ENCODE data around the gene MINDY4.

The MINDY4 gene

DNA sequence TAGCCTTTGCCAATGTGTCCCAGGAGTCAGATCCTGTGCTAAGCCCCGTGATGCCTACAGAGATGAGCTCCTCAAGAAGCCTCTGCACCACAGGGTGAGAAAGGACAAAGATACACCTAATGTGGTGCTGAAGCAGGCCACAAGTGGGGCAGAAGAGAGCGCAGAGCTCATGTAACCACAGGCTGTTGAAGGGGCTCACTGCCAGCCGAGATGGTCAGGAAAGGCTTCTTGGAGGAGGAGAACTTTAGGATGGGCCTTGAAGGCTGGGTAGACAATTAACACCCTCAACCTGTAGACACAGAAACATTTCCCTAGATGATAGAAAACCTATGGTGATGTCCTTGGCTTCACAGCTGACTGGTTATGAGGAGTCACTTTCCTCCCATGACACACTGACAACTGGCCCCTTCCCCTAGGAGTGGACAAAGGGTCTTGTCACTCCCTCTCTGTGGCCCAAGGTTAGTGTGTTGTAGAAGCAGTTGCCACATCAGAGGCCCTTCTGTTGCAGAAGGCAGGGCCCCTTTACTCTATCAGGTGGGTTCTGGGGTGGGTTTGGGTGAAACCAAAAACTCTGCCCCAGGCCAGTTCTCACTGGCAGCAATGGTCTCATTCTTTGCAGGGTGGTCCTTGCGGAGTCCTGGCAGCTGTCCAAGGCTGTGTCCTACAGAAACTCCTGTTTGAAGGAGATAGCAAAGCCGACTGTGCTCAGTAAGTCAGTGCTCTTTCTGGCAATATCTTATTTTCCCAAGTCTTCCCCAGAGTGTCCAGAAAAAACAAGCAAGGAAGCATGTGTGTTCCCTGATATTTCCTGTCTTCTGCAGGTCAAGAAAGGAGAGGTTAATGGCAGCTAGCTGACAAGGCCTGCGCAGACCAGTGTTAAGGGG, 69.2 kb downstream of the MINDY4 start:
- no peak for DNase-seq

DNA sequence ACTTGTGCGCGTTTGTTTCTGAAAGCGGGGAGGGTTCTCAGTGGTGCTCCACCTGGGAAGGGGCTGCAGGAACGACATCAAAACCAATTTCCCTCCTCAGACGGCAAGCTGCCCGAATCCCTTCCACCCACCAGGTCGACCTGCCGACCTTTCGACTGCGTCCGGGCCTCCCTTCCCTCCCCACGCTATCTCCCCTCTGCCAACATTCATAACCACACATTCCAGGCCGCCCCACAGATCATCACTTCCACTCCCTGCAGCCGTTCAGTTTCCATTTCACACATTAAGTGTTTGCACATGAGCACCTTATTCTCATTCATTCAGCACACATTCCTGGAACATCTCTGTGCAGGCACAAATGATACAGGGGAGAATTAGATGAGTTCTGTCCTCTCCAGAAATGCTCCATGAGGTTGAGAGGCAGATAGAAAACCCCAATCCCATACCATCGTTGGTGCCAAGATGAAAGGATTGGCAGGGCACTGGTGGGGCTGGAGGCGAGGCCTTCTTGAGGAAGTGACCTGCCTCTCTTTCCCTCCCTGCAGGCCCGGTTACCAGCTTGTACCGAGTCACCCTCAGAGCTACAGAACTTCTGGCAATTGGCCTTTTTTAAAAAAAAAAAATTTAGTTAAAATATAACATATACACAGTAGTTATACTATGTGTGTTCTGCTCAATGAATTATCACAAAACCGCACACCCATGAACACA, 70.0 kb downstream of the MINDY4 start:
- no peak for DNase-seq

DNA sequence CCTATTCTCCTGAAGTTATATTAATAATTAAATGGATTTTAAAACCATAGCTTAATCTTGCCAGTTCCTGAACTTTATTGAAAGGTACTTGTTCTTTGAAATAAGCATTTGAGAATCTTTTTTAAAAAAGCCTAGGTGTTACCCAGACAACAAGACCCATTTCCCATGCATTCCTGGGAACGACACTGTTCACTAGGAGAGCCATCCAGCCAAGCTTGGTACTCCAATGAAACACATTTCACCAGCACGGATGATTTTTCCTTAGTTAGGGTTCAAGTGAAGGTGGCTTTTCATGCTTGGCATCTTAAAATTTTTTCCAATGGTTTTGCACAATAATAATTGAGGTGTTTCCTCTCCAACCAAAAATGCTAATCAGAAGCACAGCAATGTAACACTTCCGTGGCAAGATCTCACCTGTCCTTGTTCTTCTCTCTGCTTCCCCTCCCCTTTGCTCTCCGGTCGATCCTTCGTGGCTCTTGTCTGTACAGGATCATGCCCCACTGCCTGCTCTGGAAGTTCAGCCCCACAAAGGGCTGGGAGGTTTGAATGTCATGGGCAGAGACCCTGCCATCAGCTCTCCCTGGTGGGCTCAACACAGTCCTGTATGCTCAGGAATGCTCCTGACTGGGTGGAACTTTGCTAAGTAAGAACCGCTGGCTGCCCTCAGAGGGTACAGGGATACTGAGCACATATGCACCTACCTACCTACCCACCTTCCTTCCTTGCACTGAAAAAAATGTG, 70.8 kb downstream of the MINDY4 start:
- DNase-seq, result no peak

DNA sequence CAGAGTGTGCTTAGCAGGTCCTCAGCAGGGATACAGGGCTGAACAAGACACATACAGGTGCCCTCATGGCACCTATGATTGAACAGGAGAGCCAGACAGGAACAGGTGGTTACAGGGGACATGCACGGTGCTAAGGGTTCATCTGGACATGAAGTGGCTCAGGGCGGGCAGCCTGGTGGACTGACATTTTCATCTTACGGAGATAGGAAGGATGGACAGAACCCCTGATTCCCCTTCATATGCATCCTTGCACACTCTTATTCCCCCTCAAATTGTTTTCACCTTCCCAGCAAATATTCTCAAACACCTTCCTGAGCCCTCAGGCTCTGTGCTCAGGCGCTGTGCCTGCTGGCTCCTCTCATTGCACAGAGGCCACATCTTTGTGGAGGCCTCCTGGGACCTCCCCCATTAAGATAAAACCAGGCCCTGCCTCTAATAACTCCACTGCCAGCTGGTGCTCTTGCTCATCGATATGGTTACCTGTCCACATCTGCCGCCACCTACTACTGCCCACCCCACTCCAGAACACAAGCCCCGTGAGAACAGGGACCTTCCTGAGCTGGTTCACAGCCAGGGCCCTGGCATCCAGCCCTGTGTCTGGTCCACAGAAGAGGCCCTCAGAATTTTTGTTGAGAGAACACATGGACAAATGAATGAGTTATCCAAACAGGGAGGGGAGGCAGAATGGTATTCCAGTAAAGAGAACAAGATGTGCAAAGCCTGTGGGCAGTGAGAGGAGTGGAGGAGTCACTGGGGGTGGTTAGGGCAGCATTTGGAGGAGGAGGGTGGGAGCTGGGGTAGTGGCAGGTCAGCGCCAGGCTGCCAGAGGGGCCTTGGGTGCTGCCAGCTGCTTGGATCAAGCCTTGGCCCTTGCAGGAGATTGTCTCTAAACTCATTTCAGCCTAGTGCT, 71.6 kb downstream of the MINDY4 start:
- DNase-seq, result no peak

DNA sequence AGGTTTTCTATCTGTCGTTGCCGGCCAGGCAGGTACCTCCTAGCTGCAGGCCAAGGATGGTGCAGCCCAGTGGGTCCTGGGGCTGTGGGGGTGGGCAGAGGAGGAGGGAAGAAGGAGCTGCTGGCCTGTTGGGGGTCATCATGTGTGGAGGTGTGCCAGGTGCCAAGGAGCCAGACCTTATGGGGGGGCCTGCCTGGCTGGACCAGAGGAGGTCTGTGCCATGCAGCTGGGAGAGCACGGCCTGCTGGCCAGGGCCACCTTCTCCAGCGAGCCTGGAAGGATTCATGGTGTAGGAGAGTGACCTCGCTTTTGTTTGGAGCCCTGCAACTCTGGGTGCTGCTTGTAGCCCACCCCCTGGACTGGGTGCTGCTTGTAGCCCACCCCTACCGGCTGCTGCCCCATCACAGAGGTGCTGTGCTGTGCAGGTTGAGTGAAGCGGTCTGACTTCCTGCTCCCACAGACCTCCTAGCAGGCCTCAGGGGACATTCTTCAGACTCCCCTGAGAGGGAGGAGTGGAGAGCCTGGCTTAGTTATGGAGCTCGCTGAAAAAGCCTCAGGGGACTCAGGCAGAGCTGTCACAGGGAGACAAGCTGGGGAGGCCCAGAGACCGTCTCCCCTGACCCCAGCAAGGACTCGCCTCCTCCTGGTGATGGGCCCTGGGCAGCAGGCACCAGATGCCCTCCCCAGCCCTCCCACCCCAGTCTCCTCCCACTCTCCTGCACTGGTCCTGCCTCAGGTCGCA, 72.7 kb downstream of the MINDY4 start:
- DNase-seq, result no peak

DNA sequence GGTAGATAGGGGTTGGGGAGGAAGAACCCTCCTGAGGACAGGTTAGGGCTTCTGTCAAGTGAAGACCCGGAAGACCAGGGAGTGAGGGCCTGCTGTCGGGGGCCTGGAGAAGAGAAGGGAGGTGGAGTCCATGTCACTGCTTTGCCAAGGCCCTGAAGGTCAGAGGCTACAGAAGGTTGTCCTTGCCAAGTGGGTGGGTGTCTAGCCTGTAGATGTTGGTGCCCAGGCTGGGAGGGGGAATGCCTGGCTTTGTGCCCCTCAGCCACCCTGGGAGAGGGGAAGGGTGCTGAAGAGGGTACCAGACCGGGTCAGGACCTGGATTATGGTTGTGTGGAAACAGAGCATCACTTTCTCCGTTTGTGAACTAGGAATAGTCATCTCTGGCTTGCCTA, 73.3 kb downstream of the MINDY4 start:
- DNase-seq, result no peak

DNA sequence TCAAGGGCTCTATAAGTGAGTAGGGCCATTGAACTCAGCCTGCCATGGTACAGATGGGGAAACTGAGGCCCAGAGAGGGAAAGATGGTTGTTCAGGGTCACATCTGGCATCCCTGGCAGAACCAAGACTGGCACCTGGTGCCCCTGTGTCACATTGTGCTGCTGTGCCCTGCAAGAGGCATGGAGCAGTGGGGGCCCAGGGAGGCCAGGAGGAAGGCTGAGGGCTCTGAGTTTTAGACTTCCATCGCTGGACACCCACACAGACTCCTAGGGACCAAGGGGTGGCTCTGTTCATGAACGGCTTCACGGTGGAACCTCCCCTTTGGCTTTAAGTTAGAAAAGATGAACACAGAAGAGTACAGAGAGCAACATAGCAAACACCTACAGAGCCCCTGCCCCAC, 73.7 kb downstream of the MINDY4 start:
- no peak for DNase-seq

DNA sequence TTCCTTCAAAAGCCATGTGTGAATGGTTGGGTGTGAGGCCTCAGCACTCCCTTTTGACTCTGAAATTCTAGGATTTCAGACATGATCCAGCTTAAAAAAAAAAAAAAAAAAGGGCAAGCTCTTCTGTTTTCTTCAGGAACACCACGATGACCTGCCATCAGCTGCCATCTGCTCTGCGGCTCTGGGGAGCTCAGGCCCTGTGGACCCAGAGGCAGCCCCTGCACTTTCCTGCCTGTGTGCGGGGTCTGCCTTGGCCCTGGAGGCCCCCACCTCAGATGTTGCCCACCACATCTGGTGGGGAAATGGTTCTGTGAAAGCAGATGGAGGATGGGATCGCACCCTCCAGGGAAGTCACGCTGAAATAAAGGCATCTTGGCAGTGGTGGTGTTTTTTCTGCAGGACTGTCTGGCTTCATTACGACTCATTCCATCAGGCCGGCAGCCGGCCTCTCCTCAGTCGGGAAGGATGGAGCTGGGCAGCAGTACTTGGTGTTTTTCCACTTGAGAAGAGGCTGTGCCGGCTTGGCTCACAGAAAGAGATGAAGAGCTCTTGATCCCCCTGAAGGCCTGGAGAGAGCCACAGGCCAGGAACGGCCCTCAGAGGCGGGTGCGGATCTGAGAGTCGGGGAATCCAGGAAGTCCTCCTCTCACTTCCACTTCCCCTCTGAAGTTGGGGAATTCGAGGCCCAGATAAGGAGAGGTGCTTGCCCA, 74.4 kb downstream of the MINDY4 start:
- no peak for DNase-seq

DNA sequence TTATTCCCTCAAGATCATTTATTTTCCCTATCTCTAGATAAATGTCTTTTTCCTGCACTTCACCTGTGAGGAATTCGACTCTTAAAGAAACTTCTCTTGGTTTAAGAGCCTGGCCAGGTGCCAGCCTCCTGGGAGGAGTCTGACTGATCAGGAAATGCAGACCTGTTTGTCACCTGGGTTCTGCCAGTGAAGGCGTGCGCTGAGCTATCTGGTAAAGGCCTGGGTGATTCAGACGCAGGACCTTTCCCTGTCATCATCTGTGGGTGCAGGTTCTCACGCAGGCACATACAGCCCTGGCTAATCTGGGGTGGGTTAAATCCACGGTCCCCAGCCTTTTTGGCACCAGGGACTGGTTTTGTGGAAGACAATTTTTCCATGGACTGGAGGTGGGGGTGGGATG, 75.2 kb downstream of the MINDY4 start:
- DNase-seq, result peak; percentile 7

DNA sequence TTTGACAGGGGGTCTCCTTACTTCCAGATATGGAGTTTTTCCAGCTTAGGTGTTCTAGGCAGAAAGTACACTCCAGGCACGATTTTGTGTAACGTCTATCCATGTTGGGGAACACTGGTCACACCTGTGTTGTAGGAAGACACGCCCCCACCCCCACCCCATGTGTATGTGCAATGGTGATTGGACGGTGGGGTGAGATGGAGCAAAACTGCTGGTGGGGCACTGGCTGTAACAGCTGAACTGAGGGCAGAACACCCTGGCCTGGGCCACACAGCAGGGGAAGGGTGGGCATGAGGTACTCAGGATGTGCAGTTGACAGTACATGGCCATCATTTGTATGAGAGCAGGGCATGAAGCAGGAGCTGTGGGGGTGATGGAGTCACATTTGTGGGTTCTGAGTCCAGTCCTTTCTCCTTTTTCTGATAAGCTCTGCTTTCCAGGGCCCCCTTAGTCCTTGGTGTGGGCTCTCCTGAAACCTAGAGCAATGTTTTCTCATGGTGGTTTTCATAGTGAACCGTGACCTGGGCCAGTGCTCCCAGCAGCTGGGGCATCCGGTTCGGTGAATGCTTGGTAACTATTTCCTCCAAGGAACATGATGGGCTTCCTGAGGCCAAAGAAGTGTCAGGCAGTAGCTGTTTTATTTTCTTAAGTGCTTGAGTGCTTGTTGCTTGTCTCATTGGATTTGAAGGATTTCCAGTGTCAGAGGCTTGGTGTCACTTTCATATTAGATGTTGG, 77.1 kb downstream of the MINDY4 start:
- no peak for DNase-seq

DNA sequence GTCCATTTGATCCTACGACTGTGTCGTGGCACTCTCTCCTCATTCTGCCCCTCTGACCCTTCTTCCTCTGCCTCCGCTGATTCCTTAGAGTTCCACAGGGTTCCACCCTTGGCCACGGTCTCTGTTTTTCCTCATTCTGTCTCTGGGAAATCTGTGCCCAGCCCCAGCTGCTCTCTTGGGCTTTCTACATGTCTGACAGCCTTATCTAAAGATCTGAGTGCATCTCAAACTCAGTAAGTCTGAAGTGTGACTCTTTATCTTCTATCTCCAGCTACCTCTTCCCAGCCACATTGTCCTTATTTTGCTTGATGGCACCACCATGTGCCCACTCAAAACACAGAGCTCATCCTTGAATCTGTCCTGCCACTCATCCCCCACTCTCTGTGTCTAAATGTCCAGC, 78.3 kb downstream of the MINDY4 start:
- no peak for DNase-seq

DNA sequence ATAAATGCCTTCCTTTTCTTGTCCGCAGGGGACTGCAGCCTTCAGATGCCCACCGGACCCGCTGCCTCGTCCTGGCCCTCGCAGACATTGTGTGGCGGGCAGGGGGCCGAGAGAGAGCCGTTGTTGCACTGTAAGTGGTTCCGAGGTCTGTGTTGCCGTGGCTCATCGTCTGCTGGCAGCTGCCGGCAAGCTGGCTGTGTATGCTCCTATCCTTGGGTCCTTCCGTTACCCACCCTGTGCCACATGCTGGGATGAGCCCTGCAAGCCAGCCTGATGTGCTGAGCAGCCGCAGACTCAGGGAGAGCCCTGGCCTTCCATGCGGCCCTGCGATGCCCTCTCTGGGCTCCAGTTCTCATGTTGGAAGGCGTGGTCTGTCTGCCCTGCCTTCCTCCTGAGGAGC, 79.2 kb downstream of the MINDY4 start:
- no peak for DNase-seq

DNA sequence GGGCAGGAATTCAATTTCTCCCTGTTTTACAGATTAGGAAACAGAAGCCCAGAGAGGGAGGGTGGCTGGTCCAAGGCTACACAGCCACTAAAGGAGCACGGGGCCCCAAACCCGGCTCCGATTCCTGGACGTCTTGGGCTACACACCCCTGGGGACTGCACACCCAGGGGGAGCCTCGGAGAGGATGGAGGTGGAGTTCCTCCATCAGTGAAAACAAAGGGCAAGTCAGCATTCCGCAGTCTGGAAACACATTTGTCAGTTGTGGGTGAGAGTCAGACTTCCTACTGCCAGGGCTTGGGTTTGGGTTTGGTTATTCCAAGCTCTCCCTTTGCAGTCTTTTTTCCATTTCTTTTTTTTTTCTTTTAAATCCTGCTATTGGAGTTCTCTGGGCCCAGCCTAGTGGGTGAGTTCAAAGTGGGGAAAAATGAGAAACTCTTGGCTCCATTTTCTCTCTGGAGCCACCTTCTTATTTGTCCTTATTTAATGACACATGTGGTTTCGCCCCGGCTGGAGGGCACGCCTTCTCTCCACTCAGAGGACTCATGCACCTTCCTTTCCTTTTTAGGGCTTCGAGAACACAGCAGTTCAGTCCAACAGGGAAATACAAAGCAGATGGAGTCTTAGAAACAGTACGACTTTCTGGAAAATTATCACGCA, 80.6 kb downstream of the MINDY4 start:
- DNase-seq, result no peak

DNA sequence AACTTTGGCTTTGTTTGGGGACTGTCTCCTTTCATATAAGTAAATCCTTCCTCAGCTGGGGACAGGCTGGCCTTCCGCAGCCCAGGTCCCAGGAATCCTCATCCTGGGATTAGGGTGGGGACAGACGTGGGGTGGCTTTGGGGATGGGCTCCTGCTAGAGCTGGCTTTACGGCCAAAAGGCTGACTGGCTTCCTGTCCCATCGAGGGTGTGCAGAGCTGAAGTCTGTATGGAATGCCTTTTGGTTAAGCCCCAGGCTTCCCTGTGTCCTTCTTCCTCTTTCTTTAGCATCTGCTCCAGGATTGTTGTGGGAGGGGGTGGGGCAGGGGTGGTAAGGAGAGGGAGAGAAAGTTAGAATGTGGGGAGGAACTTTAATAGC, 81.1 kb downstream of the MINDY4 start:
- no peak for DNase-seq

DNA sequence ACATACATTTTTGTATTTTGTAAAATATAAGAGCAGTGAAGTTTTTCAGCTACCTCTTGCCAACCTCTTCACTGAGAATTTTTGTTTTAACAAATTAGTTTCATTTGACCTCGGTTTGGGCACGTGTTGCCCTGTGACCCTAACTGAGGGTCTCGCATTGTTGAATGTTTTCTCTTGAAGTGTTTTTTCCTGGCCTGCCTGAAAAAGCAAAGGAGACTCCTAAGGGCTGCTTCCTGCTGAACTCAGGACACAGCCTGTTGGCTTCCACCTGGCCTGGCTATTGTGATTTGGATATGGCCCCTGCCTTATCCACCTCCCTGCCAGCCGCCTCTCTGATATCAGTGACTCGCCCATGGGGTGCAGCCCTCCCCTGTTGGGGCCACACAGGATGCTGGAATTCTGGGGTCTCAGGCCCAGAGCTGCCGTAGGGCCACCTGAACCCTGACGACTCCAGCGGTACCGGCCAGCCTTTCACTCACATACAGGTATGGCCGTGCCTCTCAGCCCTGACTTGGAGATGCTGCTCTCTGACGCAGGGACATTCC, 81.6 kb downstream of the MINDY4 start:
- no peak for DNase-seq

DNA sequence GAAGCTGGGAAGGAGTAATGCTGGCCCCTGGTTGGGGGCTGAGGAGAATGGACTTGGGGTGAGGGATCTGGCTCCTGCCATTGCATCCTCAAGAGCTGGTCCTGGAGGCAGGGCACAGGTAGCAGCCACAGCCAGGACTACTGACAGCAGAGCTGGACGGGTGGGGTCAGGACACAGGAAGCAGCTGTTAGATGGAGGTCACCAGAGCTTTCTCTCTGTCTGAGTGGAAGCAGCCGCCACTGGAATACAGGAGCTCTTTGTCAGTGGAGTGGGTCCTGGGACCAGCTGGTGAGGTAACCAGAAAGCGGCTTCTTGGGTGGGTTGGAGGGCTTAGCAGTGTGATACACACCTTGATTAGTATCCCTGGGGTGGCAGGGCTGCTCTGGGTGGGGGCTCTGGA, 82.4 kb downstream of the MINDY4 start:
- no peak for DNase-seq

DNA sequence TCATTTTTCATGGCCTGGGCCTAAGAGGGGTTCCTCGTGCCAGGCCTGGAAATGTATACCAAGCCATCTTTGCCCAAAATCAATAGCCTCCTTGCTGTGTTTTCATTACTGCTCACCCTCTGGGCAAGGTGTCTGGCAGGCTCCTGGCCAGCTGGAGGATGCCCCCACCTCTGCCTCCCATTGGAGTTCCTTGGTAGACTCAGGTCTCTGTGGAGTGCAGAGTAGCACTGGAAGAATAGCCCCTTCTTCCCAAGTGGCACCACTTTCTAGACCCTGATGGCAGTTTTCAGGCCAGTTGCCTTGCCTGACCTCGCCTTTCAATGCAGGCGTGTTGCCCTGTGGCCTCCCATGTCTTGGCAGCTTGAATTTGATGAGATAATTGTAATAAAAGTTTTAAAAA, 84.7 kb downstream of the MINDY4 start:
- DNase-seq, result no peak

DNA sequence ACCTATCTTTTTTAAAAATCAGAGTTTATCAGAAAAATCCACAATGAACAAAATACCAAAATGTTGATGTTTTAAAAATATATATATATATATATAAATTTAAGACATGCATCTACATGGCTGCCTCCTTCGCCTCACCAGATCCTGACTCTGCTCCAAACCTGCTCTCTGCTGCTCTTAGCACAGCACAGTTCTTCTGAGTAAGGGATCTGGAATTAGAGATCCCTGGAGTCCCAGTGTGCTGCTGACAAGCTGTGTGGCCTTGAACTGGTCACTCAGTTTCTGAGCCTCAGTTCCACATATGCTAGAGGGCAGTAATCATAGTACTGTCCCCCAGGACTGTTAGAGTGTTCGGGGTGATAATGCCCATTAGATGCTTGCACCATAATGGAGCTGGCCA, 87.4 kb downstream of the MINDY4 start:
- no peak for DNase-seq

DNA sequence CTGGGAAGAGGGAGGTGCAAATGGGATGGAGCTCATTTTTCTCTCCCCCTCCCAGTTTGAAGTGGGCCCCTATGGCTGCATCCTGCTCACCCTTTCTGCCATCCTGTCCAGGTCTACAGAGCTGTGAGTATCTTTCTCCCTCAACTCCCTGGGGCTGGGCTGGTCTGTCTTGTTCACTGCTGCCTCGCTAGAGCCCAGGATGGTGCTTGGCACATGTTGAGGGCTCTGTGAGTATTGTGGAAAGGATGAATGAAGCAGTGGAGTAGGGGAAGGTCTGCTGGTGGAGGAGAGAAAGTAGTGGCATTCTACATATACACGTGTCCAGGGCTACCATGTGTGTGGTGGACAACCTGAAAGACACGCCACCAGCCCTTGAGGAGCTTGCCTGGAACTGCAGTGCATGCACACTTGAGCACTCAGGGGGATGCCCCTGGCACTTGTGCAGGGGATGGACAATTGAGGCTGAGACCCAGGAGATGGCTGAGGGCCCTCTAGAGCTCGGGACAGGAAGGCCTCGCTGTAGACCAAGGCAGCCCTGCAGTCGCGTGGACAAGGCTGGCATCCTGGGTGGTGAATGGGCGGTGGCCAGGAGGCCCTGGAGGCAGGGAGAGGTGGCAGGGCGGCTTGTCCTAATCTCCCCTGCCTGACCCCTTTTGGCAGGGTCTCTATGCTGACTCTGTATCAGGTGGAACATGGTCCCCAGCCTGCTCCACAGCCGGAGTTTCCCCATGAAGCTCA, 88.2 kb downstream of the MINDY4 start:
- no peak for DNase-seq

All from activated CD4-positive, alpha-beta T cell treated with anti-CD3 and anti-CD28 coated beads for 48 hours (primary cell).